ENCODE data around the gene TMEM174. TPM values are rescaled to one million over a fixed set of nuclear protein-coding genes. Genes with fewer than 3 reads are reported as not detected.
A peak's percentile ranks its signal among the peaks of the same experiment; 100 is the strongest.
"Not testable (repeated sequence)": the region's sequence is repeated elsewhere in the genome, so short reads cannot be mapped to it uniquely, and the experiment has no call there.

TMEM174 gene
- total RNA-seq, 1 donor from 2014 or later: not detected

GRCh38 chr5:73214996-73215395 is 42.0 kb downstream of the TMEM174 start:
- intact Hi-C loops (cut with DNase I): no loop called here
- no peak for ATAC-seq (ENCODE audit: poor library complexity)
- DNase-seq: no peak

- ATAC-seq (ENCODE audit: poor library complexity): peak; percentile 49
- intact Hi-C loops (cut with DNase I): no loop called here
Observed at GRCh38 chr5:73215531-73215890, 42.5 kb downstream of the TMEM174 start.

DNA sequence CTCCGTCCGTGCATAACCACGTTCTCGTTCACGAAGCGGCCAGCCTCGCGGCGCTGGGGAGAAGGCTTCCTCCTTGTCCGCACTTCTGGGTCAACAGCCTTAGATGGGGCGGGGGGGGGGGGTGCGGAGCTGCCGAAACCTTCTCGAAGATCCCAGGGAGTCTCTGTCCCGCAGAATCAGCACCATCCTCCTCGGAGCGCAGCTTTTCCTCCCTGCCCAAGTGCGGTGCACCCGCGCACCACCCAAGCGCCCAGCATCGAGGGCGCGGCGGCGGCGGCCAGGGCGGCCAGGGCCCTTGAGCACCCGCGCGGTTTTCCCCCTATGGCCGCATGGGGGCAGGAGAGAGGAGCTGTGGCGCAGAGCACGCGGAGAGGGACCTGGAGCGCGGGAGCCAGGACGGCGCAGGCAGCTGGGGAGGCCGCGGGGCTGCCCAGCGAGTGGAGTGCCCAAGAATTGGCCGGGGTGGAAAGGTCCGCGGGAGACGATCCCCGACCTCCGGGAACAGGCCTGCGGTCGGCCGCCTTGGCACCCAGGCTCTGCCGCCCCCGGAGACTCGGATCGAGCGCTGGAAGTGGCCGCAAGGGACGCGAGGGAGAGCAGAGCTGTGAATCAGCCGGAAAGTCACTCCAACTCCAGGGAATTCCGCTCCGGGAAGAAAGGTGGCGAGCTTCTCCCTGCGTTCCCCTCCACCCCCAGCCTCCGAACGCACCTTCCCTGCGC is 43.1 kb downstream of the TMEM174 start:
- intact Hi-C loops (cut with DNase I): no loop called here
- ATAC-seq (ENCODE audit: poor library complexity): peak; percentile 99
- DNase-seq: peak; percentile 81

More at GRCh38 chr5:73215531-73215890, 42.5 kb downstream of the TMEM174 start:
- no peak for DNase-seq

GRCh38 chr5:73218552-73219171 is 45.7 kb downstream of the TMEM174 start:
- intact Hi-C loops (cut with DNase I): no loop called here
- no peak for ATAC-seq (ENCODE audit: poor library complexity)
- no peak for DNase-seq

- intact Hi-C loops (cut with DNase I); ATAC-seq (ENCODE audit: poor library complexity); DNase-seq: not testable (repeated sequence)
Observed at GRCh38 chr5:73219336-73219735, 46.3 kb downstream of the TMEM174 start.

DNA sequence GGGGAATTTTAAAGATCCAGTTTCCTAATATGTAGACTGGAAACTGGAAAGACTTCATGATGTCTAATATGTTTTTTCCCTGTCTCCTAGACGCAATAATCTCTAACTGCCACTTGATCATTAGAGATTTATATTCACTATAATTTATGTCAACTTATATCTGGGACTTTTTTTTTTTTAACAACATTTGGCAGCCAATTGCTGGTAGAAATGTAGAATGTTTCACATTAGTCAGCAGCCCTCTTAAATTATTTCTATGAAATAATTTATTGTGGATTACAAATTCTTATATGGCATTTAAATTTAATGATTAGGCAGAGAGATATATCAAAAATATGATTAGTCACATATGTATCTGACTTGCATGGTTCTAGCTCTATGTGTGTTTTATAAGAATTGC is 48.2 kb downstream of the TMEM174 start:
- no peak for DNase-seq
- no peak for ATAC-seq (ENCODE audit: poor library complexity)
- intact Hi-C loops (cut with DNase I): loop anchor here (10.0 kb wide), 1 partner anchor 234 kb away; no protein-coding TSS in a partner anchor

- intact Hi-C loops (cut with DNase I): loop anchor here (10.0 kb wide), 1 partner anchor 233 kb away; no protein-coding TSS in a partner anchor
- ATAC-seq (ENCODE audit: poor library complexity) (no peak), DNase-seq (no peak)
Observed at GRCh38 chr5:73221726-73222125, 48.7 kb downstream of the TMEM174 start.

- DNase-seq: no peak
- ATAC-seq (ENCODE audit: poor library complexity): no peak
- intact Hi-C loops (cut with DNase I): loop anchor here (10.0 kb wide), 1 partner anchor 233 kb away; no protein-coding TSS in a partner anchor
Observed at GRCh38 chr5:73222173-73222572, 49.2 kb downstream of the TMEM174 start.

Other genes starting within 250 kb of the TMEM174 start
- gene FCHO2, start 217.2 kb upstream of the TMEM174 start, total RNA-seq: 19.7 TPM
- not detected for gene TMEM171, start 52.6 kb upstream of the TMEM174 start, total RNA-seq

Data from Right ventricle myocardium superior (tissue), 1 donor.